ENCODE measurements around the gene HOOK2. TPM values are rescaled to one million over a fixed set of nuclear protein-coding genes. Genes with fewer than 3 reads are reported as not detected.

The HOOK2 gene
- total RNA-seq, 1 donor from 2014 or later, result 26.8 TPM

- Mint-ChIP-seq H3K36me3 (ENCODE audit: unreplicated experiment) (no peaks in the 10 kb centered on the region), H3K27ac (ENCODE audit: unreplicated experiment) (peak overlapping the region; percentile 98), H3K9me3 (ENCODE audit: unreplicated experiment) (no peaks in the 10 kb centered on the region), H3K4me1 (ENCODE audit: unreplicated experiment) (peaks cover 34% of the 10 kb centered on the region), H3K4me3 (ENCODE audit: unreplicated experiment) (no peak overlapping the region), H3K27me3 (ENCODE audit: unreplicated experiment) (no peaks in the 10 kb centered on the region)
- DNase-seq (ENCODE audit: extremely low spot score, unreplicated experiment), result no peak
- TF ChIP-seq CTCF (IDR thresholded peaks at IDR 0.05), result no peak
Observed at GRCh38 chr19:12787458-12787857, 12.1 kb upstream of the HOOK2 start.

- no peaks in the 10 kb centered on the region for H3K36me3 Mint-ChIP-seq (ENCODE audit: unreplicated experiment)
- no peaks in the 10 kb centered on the region for H3K27me3 Mint-ChIP-seq (ENCODE audit: unreplicated experiment)
- no peak for TF ChIP-seq CTCF (IDR thresholded peaks at IDR 0.05)
- peak overlapping the region; percentile 85 for H3K27ac Mint-ChIP-seq (ENCODE audit: unreplicated experiment)
- H3K4me1 Mint-ChIP-seq (ENCODE audit: unreplicated experiment), result peaks cover 38% of the 10 kb centered on the region
- H3K9me3 Mint-ChIP-seq (ENCODE audit: unreplicated experiment), result no peaks in the 10 kb centered on the region
- no peak for DNase-seq (ENCODE audit: extremely low spot score, unreplicated experiment)
- no peak overlapping the region for H3K4me3 Mint-ChIP-seq (ENCODE audit: unreplicated experiment)
Observed at GRCh38 chr19:12786952-12787351, 11.6 kb upstream of the HOOK2 start.

- Mint-ChIP-seq H3K27ac (ENCODE audit: unreplicated experiment) (peak overlapping the region; percentile 85), H3K4me3 (ENCODE audit: unreplicated experiment) (no peak overlapping the region)
Observed at GRCh38 chr19:12786141-12786870, 11.0 kb upstream of the HOOK2 start.

GRCh38 chr19:12785431-12786031 is 10.2 kb upstream of the HOOK2 start:
- no peaks in the 10 kb centered on the region for H3K36me3 Mint-ChIP-seq (ENCODE audit: unreplicated experiment)
- no peak overlapping the region for H3K27ac Mint-ChIP-seq (ENCODE audit: unreplicated experiment)
- H3K4me1 Mint-ChIP-seq (ENCODE audit: unreplicated experiment), result peaks cover 38% of the 10 kb centered on the region
- no peak for DNase-seq (ENCODE audit: extremely low spot score, unreplicated experiment)
- TF ChIP-seq CTCF (IDR thresholded peaks at IDR 0.05), result no peak
- no peaks in the 10 kb centered on the region for H3K27me3 Mint-ChIP-seq (ENCODE audit: unreplicated experiment)
- no peak overlapping the region for H3K4me3 Mint-ChIP-seq (ENCODE audit: unreplicated experiment)
- no peaks in the 10 kb centered on the region for H3K9me3 Mint-ChIP-seq (ENCODE audit: unreplicated experiment)

More at GRCh38 chr19:12786141-12786870, 11.0 kb upstream of the HOOK2 start:
- no peak for DNase-seq (ENCODE audit: extremely low spot score, unreplicated experiment)
- peaks cover 44% of the 10 kb centered on the region for H3K4me1 Mint-ChIP-seq (ENCODE audit: unreplicated experiment)
- TF ChIP-seq CTCF (IDR thresholded peaks at IDR 0.05), result no peak
- H3K27me3 Mint-ChIP-seq (ENCODE audit: unreplicated experiment), result no peaks in the 10 kb centered on the region
- no peaks in the 10 kb centered on the region for H3K36me3 Mint-ChIP-seq (ENCODE audit: unreplicated experiment)
- no peaks in the 10 kb centered on the region for H3K9me3 Mint-ChIP-seq (ENCODE audit: unreplicated experiment)

GRCh38 chr19:12784871-12785430 is 9.6 kb upstream of the HOOK2 start:
- H3K27me3 Mint-ChIP-seq (ENCODE audit: unreplicated experiment), result no peaks in the 10 kb centered on the region
- no peaks in the 10 kb centered on the region for H3K36me3 Mint-ChIP-seq (ENCODE audit: unreplicated experiment)
- DNase-seq (ENCODE audit: extremely low spot score, unreplicated experiment), result no peak
- peaks cover 36% of the 10 kb centered on the region for H3K4me1 Mint-ChIP-seq (ENCODE audit: unreplicated experiment)
- H3K9me3 Mint-ChIP-seq (ENCODE audit: unreplicated experiment), result no peaks in the 10 kb centered on the region
- H3K27ac Mint-ChIP-seq (ENCODE audit: unreplicated experiment), result no peak overlapping the region
- TF ChIP-seq CTCF (IDR thresholded peaks at IDR 0.05), result no peak
- H3K4me3 Mint-ChIP-seq (ENCODE audit: unreplicated experiment), result no peak overlapping the region
